ENCODE results near the gene DOK5.

DOK5 gene

DNA sequence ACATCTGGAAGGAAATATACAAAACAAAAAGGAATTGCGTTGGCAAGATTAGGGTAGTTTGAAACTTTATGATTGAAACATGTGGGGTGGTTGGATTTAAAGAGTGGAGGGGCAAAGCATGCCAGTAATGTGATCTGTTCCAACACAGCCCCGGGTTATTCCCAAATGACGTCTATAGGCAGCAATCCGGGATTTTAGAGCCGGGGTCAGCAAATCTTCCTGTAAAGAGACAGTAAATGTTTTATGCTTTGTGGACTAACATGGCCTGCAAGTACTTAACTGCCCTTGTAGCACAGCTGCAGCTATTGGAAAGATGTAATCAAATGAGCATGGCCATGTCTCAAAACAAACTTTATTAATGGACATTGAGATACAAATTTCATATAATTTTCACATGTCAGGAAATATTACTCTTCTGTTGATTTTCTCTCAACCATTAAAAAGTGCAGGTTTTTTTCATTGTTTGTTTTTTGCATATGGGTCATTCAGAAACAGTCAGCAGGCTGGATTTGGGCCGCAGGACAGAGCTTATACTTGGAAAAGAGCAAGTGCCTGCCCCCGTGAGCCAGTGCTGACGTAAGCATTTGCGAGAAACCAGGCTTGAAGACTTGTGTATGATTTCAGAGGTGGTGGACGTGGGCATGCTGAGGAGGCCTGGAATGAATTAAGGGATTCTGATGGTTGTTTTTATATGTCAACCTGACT lies 136.5 kb downstream of the DOK5 start:
- DNase-seq (ENCODE audit: low read depth in 3 of 3): no peak

DNA sequence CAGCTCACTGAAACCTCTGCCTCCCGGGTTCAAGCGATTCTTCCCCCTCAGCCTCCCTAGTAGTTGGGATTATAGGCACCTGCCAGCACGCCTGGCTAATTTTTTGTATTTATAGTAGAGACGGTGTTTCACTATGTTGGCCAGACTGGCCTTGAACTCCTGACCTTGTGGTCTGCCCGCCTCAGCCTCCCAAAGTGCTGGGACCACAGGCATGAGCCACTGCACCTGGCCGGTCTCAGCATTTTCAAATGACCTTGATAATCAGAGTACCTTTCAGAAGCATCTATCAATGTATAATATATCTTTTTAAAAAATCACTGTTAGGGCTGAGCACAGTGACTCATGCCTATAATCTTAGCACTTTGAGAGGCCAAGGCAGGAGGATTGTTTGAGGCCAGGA lies 143.0 kb downstream of the DOK5 start:
- no peak for DNase-seq (ENCODE audit: low read depth in 3 of 3)

- DNase-seq (ENCODE audit: low read depth in 3 of 3): no peak
These were observed 143.8 kb downstream of the DOK5 start for GRCh38 chr20:54619181-54619580.

DNA sequence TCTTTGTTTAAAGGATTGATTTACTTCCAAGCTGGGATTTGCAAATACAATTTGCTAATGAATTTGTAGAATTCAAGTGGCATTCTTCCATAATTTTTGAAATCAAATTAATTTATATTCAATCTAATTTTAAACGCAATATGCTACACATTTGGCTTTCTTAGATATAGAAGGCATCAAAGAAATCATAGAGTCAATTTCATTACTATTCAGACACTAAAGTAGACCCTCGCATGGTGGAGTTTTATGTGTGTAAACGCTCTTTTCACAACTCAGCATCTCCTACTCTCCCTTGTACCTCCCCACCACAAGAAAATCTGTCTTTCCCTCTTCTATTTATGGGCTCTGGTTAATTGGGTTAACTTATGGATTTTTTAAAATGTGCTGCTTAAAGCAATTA lies 144.3 kb downstream of the DOK5 start:
- DNase-seq (ENCODE audit: low read depth in 3 of 3): no peak

- no peak for DNase-seq (ENCODE audit: low read depth in 3 of 3)
These were observed 145.2 kb downstream of the DOK5 start for GRCh38 chr20:54620611-54621010.

DNA sequence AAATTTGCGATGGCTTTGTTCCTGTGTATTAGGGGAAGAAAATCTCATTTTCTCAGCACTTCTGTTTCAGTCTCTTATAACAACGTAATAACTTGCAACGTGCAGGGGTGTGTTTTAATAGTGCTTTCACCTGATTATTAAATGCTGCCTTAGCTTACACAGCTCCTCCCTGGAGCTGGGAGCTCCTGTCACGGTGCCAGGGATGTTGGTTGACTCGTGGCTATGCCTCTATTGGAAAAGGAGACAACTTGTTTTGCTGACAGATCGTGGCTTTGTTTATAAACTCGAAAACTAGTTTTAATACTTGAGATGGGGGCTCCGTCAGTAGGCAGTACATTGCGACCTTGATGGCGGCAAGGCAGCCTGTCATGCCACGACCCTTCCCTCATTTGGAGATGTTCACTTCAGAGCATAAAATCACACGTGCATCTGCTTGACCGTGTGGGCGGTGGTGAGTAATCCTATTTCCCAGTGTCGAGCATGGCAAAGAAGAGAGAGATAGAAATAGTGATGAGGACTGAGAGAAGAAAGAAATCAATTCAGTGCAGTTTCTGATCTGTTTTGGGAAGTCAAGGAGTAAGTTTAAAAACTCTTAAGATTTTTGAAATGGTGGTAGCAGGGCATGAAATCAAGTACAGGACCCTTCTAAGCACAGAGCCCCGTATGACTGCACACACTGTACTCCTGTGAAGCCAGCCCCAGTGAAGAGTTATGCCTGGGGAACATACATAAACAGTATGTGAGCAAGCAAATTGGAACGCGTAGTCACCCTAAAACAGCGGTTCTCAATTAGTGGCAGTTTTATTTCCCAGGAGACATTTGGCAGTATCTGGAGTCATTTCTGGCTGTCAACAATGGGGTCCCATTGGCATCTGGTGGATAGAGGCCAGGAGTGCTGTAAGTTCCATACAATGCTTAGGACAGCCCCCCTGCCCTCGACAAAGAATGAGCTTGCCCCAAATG lies 147.2 kb downstream of the DOK5 start:
- no peak for DNase-seq (ENCODE audit: low read depth in 3 of 3)

DNA sequence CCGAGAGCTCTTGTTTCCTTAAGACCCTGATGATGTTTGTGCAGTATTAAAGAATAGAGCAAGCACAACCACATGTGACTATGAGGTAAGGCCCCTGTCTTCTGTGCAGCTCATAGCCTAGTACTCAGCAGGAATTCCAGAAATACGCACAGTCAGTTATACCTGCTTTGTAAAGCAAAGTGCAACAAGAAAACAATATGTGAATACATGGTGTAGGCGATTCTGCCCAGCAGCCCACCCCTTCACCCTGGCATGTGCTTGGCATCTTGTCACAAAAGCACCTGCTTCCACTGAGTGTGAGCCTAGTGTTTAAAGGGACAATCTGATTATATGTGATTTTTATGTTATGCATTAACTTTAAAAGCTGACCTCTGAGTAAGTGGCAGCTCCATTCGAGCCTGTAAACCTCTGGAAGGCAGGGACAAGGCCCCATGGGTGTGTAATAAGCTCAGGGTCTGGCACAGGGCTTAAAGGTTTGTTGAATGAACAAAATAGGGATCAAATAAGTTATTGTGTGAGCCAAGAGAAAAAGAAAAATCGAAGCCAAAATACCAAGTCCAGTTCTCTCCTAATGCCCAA lies 148.7 kb downstream of the DOK5 start:
- DNase-seq (ENCODE audit: low read depth in 3 of 3): no peak

- no peak for DNase-seq (ENCODE audit: low read depth in 3 of 3)
These were observed 149.5 kb downstream of the DOK5 start for GRCh38 chr20:54624706-54625390.

- no peak for DNase-seq (ENCODE audit: low read depth in 3 of 3)
These were observed 150.1 kb downstream of the DOK5 start for GRCh38 chr20:54625497-54625896.

GRCh38 chr20:54626126-54626525 lies 150.7 kb downstream of the DOK5 start:
- no peak for DNase-seq (ENCODE audit: low read depth in 3 of 3)

GRCh38 chr20:54629632-54630031 lies 154.2 kb downstream of the DOK5 start:
- no peak for DNase-seq (ENCODE audit: low read depth in 3 of 3)

DNA sequence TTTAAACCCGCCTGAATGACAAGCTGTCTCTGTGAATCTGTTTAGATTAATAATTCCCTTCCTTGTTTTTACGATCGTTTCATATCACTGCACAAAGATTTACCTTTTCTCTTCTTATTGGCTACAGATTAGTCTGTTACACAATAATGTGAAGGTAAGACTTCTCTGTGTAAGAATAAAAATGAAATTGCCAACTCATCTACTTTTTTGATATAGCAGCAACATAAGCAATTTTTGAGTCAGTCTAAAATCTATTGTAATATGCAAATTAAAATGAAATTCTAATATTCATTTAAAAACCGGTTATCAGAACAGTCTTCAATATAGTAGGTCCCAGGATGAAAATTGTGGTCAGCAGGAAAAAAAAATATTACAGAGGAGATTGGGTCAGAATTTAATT lies 155.2 kb downstream of the DOK5 start:
- no peak for DNase-seq (ENCODE audit: low read depth in 3 of 3)

GRCh38 chr20:54631059-54631458 lies 155.7 kb downstream of the DOK5 start:
- DNase-seq (ENCODE audit: low read depth in 3 of 3): no peak

DNA sequence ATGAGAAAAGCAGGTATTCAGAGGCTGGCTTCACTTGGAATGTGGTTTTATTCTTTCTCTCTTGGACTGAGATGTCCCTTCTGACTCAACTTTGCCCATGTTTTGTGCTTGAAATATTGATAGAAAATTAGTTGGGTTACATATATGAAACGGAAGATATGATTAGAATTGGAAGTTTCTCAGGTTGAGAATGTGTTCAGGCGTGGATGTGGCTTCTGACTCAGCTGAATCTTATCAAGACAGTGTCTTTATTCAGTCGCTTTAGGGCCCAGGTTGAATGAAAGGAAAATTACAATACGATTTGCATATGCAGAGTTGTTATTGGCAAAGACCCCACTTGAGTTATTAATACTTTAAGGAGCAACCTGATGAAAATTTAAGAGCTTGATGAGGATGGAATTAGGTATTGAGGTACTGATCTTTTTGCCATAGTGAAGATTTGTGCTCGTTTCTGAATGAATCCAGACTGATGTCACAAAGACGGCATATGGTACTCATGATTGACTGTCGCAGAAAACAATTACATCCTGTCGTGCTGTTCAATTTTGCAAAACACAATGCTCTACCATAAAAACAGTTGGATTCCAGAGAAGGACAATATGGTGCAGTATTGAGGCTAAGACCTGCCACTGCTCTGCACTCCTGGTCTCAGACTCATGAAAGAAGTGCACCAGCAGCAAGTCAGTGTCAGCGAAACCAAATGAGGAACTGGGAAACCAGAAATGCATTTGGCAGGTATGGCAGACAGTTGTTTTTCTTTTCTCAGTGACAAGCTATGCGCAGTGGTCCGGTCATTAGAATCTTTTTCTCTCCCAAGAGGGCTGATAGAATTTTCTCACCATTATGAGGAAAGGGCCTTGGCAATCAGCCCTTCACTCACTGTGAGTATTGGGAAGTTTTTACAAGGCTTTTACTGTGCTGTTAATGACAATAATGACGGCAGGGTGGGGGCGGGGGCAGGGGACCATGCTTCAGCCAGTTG lies 158.3 kb downstream of the DOK5 start:
- no peak for DNase-seq (ENCODE audit: low read depth in 3 of 3)

DNA sequence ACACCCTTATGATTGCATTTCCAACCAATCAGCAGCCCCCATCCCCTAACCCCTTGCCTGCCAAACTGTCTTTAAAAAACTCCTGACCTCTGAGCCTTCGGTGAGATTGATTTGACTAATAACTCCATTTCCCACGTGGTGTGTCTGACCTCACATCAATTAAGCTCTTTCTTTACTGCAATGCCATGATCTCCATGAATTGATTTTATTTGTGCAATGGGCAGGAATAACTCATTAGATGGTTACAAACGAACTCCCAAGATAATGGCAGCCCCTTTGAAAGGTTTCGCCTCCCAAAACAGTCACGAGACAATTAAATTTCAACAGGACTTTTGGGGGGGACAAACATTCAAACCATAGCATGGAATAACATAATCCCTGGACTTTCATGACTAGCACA lies 161.2 kb downstream of the DOK5 start:
- no peak for DNase-seq (ENCODE audit: low read depth in 3 of 3)

- DNase-seq (ENCODE audit: low read depth in 3 of 3): no peak
These were observed 164.5 kb downstream of the DOK5 start for GRCh38 chr20:54639941-54640340.

- DNase-seq (ENCODE audit: low read depth in 3 of 3): no peak
These were observed 165.4 kb downstream of the DOK5 start for GRCh38 chr20:54640800-54641199.

DNA sequence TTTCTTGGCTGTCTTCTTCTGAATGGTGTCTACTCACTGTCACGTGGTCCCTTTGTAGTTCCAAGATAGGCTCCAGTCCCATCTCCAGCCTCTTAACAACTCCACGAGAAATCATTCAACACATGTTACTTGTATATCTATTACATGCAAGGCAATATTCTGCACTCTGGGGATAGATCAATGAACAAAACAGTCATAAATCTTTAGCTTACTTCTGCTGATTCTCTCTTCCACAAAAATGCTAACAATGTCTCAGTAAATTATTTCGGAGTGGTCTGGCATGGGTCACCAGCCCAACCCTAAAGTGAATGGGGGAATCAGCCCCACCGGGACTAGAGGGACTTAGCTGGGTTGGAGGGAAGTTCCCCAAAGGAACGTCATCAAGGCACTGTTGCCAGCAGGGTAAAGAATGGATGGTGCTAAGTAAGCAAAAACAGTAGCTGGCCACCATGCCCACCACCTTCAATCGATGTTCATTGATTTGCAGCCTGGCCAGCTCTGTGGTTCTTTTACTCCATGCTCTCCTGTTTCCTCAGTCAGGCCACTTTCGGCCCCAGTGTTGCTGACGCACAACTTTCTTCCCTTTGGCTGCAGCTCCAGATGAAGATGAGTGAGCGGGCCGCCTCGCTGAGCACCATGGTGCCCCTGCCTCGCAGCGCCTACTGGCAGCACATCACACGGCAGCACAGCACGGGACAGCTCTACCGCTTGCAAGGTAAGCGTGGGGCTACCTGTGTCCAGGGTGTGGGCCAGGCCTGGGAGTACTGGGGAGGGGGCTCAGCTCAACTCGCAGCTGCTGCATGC lies 167.7 kb downstream of the DOK5 start:
- no peak for DNase-seq (ENCODE audit: low read depth in 3 of 3)

DNA sequence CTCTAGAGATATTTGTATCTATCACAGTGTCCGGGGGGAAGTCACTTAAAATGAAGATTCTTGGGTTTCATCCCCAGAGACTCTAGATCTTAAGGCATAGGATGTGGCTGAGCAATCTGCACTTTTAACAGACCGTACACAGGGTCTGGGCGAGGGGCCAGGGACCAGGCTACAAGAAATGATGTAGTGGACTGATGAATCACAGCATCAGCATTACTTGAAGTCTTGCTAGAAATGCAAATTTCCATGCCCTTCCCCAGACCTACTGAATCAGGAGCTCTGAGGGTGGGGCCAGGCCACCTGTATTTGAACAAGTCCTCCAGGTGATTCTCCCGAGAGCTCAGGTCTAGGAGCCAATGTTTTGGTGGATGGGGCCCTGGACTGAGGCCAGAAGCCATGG lies 168.4 kb downstream of the DOK5 start:
- DNase-seq (ENCODE audit: low read depth in 3 of 3): no peak
